GM21737 (cell line): Measurements from ENCODE around the gene UGP2.
A peak's percentile ranks its signal among the peaks of the same experiment; 100 is the strongest.
"Not testable (repeated sequence)": the region's sequence is repeated elsewhere in the genome, so short reads cannot be mapped to it uniquely, and the experiment has no call there.

ENCODE experiments used
- ATAC-seq: cut with Tn5 transposase; IDR thresholded peaks from one replicate; pipeline ENCODE4 v1.9.1; 2021; ENCODE audit warnings: mild to moderate bottlenecking, moderate library complexity; ENCODE audit not compliant: unreplicated experiment

Gene UGP2

DNA sequence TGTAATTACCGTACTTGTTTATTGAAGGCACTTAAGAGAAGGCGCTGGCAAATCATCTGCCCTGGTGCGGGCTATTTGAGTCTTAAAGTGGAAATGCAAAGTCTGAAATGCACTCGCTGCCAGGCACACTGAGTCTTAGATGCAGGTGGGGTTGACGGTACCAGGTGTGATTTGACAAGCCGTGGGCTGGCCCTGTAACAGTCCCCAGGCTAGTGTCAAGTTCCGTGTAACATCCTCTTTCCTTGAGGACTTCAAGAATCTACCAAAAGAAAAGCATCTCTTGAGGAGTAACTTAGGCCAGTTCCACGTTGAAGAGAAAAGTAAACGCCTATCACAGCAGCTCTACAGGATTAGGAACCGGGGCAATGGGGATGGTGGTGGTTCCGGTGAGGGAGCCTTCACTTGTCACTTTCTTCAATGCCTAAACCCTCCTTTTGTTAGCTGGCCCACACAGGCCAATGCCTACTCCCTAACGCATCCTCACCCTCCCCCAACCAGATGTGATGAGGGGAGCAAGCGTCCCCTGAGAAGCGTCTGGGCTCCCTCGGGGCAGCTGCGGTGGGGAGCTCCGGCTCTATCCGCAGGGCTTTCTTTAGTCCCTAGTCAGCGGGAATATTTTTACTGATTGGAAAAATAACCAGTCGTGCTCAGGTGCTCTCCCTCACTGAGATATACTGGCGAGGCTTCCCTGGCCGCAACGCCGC is 1.5 kb upstream of the UGP2 start:
- peak; percentile 27 for ATAC-seq

DNA sequence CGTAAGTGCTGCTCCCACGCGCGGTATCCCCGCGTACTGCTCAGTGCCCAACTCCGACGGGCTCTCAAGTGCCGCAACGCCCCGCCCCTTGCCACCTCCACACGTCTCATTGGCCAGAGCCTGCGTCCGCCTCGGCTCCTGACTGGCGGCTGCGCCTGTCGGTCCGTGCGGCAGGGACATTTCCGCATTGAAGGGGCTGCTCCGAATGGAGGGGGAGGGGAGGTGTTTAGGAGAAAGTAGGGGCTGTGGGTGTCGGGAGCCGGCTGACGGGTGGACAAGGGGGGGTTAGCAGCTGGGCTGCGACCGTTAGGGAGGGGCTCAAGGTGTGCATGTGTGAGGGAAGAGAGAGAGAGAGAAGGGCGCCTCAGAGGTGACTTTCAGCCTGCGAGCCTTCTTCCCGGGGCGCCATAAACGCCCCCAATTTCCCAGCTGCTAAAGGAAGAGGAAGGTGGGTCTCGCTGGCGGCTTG is 877 bp upstream of the UGP2 start:
- ATAC-seq = peak; percentile 90

GRCh38 chr2:63842149-63843061 is 709 bp downstream of the UGP2 start:
- ATAC-seq = no peak

GRCh38 chr2:63843093-63843492 is 1.4 kb downstream of the UGP2 start:
- ATAC-seq = no peak

DNA sequence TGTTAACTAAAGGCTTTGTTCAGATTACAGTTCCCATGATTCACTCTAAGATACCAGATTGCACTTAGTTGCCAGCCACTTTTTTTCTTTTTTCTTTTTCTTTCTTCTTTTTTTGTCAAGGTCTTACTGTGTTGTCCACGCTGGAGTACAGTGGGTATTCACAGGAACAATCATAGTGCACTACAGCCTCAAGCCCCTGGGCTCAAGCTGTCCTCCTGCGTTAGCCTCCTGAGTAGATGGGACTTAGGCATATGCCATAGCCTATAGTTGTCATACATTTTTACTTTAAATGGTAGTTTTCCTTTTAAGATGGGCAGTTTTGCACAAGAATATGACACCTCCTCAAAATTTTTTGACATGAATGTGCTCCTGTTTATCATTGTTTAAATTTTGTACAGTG is 2.1 kb downstream of the UGP2 start:
- ATAC-seq = no peak

DNA sequence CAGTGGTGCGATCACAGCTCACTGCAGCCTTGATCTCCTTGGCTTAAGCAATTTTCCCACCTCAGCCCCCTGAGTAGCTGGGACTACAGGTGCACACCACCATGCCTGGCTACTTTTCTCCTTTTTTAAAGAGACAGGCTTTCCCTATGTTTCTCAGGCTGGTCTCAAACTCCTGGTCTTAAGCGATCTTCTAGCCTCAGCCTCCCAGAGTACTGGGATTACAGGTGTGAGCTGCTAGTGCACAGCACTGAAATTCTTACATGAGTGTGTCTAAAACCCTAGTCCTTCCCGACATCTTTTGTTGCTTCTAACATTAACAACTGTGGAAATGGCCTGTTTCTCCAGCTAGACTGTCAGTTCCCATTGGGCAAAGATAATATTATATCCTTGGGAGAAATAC is 2.9 kb downstream of the UGP2 start:
- ATAC-seq = no peak

DNA sequence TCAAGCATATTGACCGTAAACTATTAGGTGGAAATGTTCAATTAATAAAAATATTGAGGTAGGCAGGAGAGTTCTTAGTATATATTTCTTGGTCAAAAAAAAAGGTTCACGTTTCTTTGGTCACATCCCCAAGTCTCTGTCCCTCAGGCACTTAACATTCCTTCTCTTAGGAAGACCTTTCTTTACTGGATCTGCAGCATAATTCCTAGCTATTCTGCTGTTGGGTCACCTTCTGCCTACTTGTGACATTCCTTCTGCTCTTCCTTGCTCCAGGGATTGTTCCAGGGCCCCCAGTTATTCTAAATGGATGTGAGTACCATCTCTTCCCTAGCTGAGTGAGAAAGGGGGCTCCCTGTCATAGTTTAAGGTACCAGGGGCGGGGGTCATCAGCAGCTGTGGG is 4.2 kb downstream of the UGP2 start:
- no peak for ATAC-seq

- no peak for ATAC-seq
These were observed 4.8 kb downstream of the UGP2 start for GRCh38 chr2:63846487-63846886.

DNA sequence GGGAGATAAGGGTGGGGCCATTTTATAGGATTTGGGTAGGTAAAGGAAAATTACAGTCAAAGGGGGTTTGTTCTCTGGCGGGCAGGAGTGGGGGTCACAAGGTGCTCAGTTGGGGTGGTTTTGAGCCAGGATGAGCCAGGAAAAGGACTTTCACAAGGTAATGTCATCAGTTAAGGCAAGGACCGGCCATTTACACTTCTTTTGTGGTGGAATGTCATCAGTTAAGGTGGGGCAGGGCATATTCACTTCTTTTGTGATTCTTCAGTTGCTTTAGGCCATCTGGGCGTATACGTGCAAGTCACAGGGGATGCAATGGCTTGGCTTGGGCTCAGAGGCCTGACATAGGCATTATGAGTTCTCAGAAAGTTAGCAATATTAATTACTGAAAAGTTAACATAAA is 5.9 kb downstream of the UGP2 start:
- ATAC-seq = not testable (repeated sequence)

GRCh38 chr2:63849381-63850203 is 7.9 kb downstream of the UGP2 start:
- no peak for ATAC-seq

DNA sequence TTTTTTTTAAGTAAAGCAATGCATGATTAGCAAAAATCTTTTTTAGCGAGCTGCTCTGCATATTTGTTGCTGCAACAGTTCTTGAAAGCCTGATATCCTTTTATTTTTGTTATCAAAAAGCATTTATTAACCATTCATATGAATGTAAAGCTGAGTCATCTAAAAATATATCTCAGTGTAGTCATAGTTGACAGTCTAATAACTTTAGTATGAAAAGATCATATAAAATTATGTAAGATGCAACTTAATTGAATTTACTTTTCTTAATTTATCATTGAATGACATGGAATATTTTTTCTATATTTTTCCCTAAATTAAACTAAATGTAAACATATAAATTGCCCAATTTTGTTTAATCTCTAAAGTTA is 8.5 kb downstream of the UGP2 start:
- ATAC-seq = no peak

DNA sequence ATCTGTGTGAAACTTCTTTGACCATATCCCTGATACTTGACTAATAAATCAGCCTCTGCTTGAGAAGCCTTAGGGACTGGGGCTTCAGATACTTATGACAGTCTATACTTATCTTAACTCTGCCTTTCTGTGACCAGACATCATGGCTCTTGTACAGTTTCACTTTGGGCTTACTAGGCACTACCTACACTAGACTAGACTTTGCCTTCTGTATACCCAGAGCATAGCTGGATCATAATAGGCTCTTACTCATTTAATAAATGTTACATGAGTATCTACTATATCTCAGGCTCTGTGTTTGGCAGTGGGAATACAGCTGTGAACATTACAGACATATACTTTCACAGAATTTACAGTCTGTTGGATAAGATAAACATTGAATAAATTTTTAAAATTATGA is 9.0 kb downstream of the UGP2 start:
- ATAC-seq = no peak

- no peak for ATAC-seq
These were observed 10.1 kb downstream of the UGP2 start for GRCh38 chr2:63851691-63852311.

DNA sequence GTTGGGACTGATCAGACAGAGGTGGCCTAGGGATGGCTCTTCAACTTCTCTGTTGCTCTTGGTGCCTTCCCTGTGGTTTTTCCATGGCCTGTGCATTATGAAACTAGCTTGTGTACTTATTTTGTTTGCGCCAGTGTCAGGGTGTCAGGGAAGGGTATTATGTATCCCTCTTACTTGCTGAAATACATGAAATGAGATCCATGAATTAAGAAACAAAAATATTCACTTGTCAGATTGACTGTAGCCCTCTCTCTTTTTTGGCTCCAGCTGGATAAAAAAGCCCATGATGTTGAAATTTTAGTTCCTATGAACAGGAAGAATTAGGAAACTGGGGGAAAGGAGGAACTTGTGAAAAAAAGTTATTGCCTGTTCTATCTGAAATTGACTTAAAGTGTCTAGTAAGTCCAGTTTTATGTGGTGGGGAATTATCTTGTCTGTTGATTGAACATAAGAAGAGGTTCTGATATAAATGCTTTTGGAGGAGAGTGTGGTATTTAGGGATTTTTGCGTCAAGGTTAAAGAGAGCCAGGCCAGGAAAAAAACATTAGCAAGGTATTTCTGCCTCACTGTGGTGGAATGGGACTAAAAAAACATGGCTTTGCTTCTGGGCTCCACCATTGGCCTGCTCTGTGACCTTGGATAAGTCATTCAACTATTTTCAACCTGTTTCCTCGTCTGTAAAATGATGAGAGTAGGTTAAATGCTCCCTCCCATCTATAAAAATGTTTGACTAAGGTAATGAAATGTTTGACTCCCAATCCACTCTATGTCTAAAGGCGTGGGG is 12.0 kb downstream of the UGP2 start:
- ATAC-seq = no peak

DNA sequence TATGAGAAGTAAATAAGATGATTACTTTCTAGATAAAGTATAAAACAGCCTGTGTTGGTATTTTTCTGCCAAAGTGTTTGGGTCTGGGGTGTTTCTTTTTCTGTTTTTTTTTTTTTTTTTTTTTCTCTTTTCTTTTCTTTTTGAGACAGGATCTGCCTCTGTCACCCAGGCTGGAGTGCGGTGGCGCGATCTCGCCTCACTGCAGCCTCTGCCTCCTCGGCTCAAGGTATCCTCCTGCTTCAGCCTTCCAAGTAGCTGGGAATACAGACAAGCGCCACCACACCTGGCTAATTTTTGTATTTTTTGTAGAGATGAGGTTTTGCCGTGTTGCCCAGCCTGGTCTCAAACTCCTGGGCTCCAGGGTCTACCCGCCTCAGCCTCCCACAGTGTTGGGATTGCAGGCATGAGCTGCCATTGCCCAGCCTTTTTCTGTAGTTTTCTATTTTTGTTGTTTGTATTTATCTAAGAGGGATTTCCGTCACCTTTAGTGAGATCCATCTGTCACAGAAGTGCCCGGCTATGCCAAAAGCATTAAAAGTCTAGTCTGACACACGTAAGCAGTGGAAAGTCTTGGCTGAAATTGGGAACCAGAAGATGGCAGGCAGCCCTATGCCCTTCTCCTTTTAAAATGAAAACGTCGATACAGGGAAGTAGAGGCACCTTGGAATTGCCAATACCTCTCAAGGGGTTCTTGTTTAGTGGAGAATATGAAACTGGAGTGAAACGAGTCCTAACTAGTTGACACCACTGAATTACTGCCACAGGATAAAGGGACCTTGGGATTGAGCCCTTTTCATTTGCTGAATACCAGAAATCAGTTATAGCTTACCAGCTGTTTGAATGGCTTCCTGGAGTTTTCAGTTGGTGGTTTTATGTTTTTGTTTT is 14.0 kb downstream of the UGP2 start:
- no peak for ATAC-seq

DNA sequence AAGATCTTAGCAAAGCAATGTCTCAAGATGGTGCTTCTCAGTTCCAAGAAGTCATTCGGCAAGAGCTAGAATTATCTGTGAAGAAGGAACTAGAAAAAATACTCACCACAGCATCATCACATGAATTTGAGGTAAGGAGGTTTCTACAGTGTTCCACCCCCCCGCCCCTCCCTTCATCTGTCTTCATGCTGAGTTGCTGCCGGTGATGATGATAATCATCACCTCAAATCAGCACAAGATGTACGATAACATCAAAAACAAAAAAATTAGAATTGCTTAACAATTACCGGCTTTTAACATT is 14.6 kb downstream of the UGP2 start:
- no peak for ATAC-seq

- no peak for ATAC-seq
These were observed 16.6 kb downstream of the UGP2 start for GRCh38 chr2:63858291-63858690.

DNA sequence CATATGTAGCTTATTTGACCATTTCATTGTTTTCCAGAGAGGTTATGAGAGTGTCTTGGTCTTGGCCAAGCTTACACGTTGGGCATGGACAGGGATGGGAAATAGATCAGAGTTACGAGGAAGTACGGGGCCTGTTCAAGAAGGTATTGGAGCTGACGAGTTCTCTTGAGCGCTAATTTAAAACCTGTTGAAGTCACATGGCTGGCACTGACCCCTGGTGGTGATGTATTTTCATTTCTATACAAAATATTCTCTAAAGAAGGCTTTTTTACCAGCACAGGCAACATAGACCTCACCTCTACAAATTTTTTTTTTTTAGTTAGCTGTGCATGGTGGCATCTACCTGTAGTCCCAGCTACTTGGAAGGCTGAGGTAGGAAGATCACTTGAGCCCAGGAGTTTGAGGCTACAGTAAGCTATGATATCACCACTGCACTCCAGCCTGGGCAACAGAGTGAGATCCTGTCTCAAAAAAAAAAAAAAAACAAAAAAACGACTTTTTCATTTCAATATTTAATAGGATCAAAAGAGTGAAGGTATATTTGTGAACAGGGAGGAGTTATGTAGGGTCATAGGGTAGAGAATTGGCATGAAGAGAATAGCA is 19.6 kb downstream of the UGP2 start:
- no peak for ATAC-seq

DNA sequence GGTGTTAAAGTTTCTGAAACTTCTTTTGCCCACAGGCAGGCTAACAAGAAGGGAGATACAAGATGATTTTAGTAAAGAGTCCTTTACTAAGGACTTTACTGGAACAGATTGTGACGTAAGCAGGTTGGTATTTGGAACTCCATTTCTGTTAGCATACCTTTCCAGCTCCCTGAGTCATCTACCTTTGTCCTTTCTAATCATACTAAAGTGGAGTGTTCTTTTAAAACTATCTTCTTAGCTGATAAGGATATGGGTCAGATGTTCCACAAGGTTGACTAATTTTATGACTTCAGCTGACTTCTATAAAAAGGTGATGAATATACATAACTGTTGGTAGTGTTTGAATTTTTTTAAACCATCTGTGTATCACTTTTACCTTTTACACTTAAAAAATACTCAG is 21.1 kb downstream of the UGP2 start:
- no peak for ATAC-seq
